Measurements from ENCODE around the gene TNC. TPM values are rescaled to one million over a fixed set of nuclear protein-coding genes. Genes with fewer than 3 reads are reported as not detected.

The TNC gene
- total RNA-seq, 1 donor from 2014 or later, result not detected

GRCh38 chr9:115057559-115057958 is 60.4 kb downstream of the TNC start:
- intact Hi-C loops (cut with micrococcal nuclease), result no loop called here

GRCh38 chr9:115050002-115050490 is 67.9 kb downstream of the TNC start:
- intact Hi-C loops (cut with micrococcal nuclease), result no loop called here

- intact Hi-C loops (cut with micrococcal nuclease), result no loop called here
Observed at GRCh38 chr9:115046824-115047223, 71.1 kb downstream of the TNC start.

- intact Hi-C loops (cut with micrococcal nuclease), result no loop called here
Observed at GRCh38 chr9:115046199-115046598, 71.8 kb downstream of the TNC start.

GRCh38 chr9:115043632-115044031 is 74.3 kb downstream of the TNC start:
- intact Hi-C loops (cut with micrococcal nuclease), result no loop called here

GRCh38 chr9:115042781-115043509 is 75.0 kb downstream of the TNC start:
- intact Hi-C loops (cut with micrococcal nuclease), result no loop called here

GRCh38 chr9:115039516-115040120 is 78.3 kb downstream of the TNC start:
- intact Hi-C loops (cut with micrococcal nuclease), result no loop called here

- intact Hi-C loops (cut with micrococcal nuclease), result no loop called here
Observed at GRCh38 chr9:115038178-115038577, 79.8 kb downstream of the TNC start.

GRCh38 chr9:115036691-115037090 is 81.3 kb downstream of the TNC start:
- intact Hi-C loops (cut with micrococcal nuclease), result no loop called here

GRCh38 chr9:115035841-115036612 is 81.9 kb downstream of the TNC start:
- intact Hi-C loops (cut with micrococcal nuclease), result no loop called here

- intact Hi-C loops (cut with micrococcal nuclease), result no loop called here
Observed at GRCh38 chr9:115034801-115035200, 83.2 kb downstream of the TNC start.

GRCh38 chr9:115033800-115034199 is 84.2 kb downstream of the TNC start:
- intact Hi-C loops (cut with micrococcal nuclease), result no loop called here

GRCh38 chr9:115032296-115032695 is 85.7 kb downstream of the TNC start:
- intact Hi-C loops (cut with micrococcal nuclease), result no loop called here

- intact Hi-C loops (cut with micrococcal nuclease), result no loop called here
Observed at GRCh38 chr9:115030006-115030405, 88.0 kb downstream of the TNC start.

- intact Hi-C loops (cut with micrococcal nuclease), result no loop called here
Observed at GRCh38 chr9:115025721-115026120, 92.2 kb downstream of the TNC start.

GRCh38 chr9:115024925-115025535 is 92.9 kb downstream of the TNC start:
- intact Hi-C loops (cut with micrococcal nuclease), result no loop called here

- intact Hi-C loops (cut with micrococcal nuclease), result no loop called here
Observed at GRCh38 chr9:115022760-115023434, 95.1 kb downstream of the TNC start.

- intact Hi-C loops (cut with micrococcal nuclease), result no loop called here
Observed at GRCh38 chr9:115018547-115019435, 99.2 kb downstream of the TNC start.

- intact Hi-C loops (cut with micrococcal nuclease), result no loop called here
Observed at GRCh38 chr9:115016344-115016743, 101.6 kb downstream of the TNC start.

- intact Hi-C loops (cut with micrococcal nuclease), result no loop called here
Observed at GRCh38 chr9:115015018-115015635, 102.8 kb downstream of the TNC start.
